22Rv1 (cell line): ENCODE results near the gene RAB34.

Experiments used
- H3K27ac ChIP-seq: fragments of 450-650 bp; 2 replicates; pipeline ENCODE4 v1.5.1; 2017
- CTCF ChIP-seq: fragments of 450-650 bp; IDR thresholded peaks from 2 replicates; pipeline ENCODE4 v1.5.1; 2017; ENCODE audit warnings: mild to moderate bottlenecking
- ZFX ChIP-seq: fragments of 450-650 bp; IDR thresholded peaks from 2 replicates; pipeline ENCODE4 v1.6.1; 2017; ENCODE audit warnings: antibody characterized with exemption, borderline replicate concordance

RAB34 gene

GRCh38 chr17:28744104-28744971, 26.7 kb upstream of the RAB34 start:
- peak overlapping the region; percentile 96 for H3K27ac ChIP-seq
- peak; percentile 6; the same call in 1 of the 2 replicates for TF ChIP-seq CTCF
- no peak for TF ChIP-seq ZFX

DNA sequence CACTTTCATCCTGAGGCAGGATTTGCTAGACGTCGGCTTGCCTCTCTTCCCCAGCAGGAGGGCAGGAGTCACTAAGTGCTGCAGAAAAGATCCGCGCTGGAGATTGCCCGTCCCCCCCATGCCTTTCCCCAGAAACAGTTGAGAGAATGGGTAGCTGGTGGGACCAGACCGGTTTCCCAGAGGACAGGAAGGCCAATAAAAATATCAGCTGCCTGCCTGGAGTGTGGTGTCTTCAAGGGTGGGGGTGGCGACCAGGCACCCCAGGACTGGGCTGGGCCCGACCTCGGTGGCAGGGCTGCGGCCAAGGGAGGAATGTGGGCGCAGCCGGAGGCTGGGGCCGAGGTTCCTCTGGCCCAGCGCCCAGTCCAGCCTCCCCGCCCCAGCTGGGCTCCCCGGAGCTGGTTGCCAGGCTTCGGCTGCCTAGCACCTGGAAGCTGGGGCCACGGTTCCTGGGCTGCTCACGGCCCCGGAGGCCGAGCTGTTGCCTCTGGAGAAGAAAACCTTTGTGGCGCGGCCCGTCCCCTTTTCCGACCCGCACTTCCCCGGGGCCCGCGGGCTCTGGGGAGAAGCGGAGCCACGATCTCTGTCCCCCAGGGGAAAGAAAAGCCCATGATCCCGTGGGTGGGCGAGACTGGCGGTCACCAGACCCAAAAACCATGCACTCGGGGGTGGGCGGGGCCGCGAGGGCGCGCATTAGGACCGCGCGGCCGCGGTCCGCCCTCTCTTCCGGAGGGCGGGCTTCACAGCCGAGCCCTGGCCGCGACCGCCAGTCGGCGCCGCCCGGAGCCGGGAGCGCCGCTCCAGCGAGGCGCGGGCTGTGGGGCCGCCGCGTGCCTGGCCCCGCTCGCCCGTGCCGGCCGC, 25.8 kb upstream of the RAB34 start, which contains the start of gene TRAF4:
Gene TRAF4, plus strand, starts transcription at position 769 of the 861 bp plus-strand sequence. CDS start 102 bp downstream, outside the sequence.
- peak; percentile 40; the same call in 1 of the 2 replicates for TF ChIP-seq CTCF
- TF ChIP-seq ZFX: no peak

DNA sequence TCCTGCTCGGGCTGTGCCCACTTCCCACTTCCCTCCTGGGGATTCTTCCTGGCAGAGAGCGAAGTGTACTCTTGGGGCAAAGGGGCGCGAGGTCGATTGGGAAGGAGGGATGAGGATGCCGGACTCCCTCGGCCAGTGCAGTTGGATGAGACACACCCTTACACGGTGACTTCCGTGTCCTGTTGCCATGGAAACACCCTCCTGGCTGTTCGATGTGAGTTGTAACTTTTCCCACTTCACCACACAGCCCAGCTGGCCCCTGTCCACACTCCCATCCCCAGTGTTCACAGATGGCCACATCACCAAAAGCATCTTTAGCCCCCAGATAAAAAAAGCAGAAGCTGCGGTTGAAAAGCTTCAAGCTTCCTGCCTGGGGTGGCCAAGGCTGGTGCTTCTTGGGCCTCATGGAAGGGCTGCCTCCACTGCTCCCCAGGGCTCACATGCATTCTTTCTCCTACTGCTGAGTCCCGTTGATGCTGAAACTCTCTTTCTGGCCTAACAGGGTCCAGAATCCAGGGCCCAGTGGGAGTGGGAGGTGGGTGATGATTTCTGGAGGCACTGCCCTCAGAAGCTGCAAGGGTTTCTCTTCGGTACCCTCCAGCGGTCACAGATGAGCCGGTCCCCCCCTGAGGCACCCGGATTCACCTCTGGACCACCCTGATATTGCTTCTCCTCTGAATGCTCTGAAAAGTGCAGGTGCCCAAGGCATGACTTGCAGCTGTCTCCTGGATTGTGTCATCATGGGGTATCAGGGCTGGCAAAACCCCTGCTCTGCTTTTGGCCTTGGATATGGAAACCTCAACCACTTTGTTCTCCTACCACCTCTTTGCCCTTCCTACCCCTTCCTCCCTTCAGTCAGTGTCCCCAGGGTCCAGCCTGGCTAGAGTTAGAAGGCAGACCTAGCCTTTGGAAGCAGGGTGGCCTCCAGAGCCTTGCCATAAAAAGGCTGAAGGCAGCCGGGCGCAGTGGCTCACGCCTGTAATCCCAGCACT, 24.0 kb upstream of the RAB34 start:
- TF ChIP-seq CTCF: no peak
- TF ChIP-seq ZFX: no peak
- H3K27ac ChIP-seq: no peak overlapping the region

More for the DNA sequence above, 25.8 kb upstream of the RAB34 start, which contains the start of gene TRAF4:
- H3K27ac ChIP-seq: peak within 1 kb of the TSS; percentile 96

DNA sequence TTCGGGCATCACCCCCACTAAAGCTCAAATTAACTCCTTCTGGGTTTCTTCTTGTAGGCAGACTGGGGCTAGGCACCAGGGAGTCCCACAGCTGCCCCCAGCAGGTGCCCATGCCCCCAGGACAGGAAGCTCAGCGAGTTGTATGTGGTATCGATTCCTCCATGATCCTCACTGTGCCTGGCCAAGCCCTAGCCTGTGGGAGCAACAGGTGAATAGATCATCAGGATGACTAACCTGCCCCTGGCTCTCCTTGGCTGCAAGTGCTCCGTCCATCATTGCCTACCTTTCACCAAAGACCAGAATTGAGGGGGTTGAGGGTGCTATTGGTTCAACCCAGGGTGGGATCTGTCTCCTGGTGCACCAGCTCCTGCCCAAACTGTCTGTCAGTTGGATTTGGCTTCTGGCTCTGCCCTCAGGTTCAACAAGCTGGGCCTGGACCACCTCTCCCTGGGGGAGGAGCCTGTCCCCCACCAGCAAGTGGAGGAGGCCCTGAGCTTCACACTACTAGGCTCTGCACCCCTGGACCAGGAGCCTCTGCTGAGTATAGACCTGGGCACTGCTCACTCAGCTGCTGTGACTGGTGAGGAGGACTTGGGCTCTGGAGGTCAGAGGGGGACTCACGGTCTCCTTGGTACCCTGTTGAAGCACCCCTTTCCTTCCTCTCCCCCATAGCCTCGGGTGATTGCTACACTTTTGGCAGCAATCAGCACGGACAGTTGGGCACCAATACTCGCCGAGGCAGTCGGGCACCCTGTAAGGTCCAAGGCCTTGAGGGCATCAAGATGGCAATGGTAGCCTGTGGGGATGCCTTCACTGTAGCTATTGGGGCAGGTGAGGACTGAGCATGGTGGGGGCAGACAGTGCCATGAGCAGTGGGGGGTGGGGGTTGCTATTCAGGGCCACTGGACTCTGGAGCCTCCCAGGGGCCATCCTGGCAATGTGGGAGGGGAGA, 23.0 kb upstream of the RAB34 start:
- H3K27ac ChIP-seq: no peak overlapping the region

DNA sequence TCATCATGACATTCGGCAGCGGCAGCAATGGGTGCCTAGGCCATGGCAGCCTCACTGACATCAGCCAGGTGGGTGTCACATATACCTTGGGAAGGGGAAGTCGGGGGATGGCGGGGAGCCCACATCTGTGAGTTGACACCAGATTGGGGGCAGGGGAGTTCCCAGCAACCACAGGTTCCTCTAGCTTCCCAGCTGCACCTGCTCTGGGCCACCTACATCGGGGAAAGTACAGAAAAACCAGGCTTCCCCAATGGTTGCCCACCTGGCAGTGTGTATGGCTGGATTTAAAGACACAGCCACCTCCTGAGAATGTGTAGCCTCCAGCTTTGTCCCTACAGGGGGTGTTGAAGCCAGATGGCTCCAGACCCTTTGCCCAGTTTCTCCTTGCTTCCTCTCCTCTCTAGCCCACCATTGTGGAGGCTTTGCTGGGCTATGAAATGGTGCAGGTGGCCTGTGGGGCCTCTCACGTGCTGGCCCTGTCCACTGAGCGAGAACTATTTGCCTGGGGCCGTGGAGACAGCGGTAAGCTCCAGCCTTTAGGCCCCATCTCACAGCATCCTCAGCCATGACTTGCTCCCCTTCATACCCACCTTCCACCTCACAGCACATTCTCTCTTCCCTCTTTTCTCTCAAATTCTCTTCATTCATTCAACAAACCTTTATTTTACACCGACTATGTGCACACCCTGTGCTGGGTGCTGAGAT, 21.2 kb upstream of the RAB34 start:
- TF ChIP-seq ZFX: no peak
- TF ChIP-seq CTCF: no peak
- no peak overlapping the region for H3K27ac ChIP-seq

More for the DNA sequence above, 23.0 kb upstream of the RAB34 start:
- TF ChIP-seq CTCF: no peak
- no peak for TF ChIP-seq ZFX
